GM12892 (cell line): ENCODE data around the gene CACNG8.

Experiments used
- POLR2A ChIP-seq: IDR thresholded peaks from 2 replicates; pipeline ENCODE4 v1.6.1; 2011; ENCODE audit warnings: low read depth, low read length, control low read depth
- POLR2AphosphoS5 ChIP-seq: IDR thresholded peaks from 2 replicates; pipeline ENCODE4 v1.6.1; 2011; ENCODE audit warnings: low read depth, low read length, control low read depth
- TAF1 ChIP-seq: IDR thresholded peaks from 2 replicates; pipeline ENCODE4 v1.6.1; 2011; ENCODE audit warnings: low read depth, mild to moderate bottlenecking, control low read depth, low read length, borderline replicate concordance

DNA sequence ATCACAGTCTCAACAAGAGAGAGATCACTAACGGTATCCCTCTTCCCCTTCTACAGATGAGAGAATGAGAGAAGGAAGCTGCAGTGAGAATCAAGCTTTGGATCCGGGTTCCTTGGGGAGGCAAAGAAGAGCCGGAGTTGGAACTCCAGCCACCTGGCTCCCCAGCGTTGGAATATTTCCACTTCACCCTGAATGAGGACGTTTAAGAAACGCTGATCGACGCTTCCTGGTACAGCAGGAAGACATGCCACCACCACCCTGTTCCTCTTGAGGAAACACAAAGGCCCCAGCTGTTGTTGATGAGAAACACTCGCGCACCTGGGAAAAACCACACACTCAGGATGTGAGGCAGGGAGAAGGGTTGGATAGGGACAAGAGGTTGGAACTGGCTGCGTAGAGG lies 11.3 kb upstream of the CACNG8 start:
- no peak for TF ChIP-seq POLR2A
- TF ChIP-seq TAF1: no peak
- TF ChIP-seq POLR2AphosphoS5: no peak
